Dermis blood vessel endothelial cell (primary cell): Measurements from ENCODE around the gene P2RX2. TPM values are rescaled to one million over a fixed set of nuclear protein-coding genes. Genes with fewer than 3 reads are reported as not detected.

Source experiments
- DNase-seq: peaks from one replicate; pipeline ENCODE4 v3.0.0; 2010
- total RNA-seq: library from RNA; depleted of rRNA; stranded (reverse); fragments of >200 nt; gene quantifications from 2 replicates; pipeline ENCODE4 v1.2.3, GENCODE V29; 2014

P2RX2 gene
- 0.17 TPM in 1 of 2 replicates, not detected in the other for total RNA-seq

DNA sequence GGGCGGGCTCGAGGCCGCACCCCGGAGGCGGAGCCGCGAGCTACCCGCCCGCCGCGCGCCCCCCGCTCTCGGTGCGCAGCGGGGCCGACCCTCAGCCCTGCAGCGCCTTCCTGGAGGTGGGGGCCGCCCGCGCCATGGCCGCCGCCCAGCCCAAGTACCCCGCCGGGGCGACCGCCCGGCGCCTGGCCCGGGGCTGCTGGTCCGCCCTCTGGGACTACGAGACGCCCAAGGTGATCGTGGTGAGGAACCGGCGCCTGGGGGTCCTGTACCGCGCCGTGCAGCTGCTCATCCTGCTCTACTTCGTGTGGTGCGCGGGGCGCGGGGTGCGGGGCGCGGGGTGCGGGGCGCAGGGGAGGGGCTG lies at the start of gene P2RX2:
Gene P2RX2, plus strand, starts transcription at position 94 of the 361 bp plus-strand sequence. Its CDS starts 41 bp downstream, at position 135.
- DNase-seq, result no peak

DNA sequence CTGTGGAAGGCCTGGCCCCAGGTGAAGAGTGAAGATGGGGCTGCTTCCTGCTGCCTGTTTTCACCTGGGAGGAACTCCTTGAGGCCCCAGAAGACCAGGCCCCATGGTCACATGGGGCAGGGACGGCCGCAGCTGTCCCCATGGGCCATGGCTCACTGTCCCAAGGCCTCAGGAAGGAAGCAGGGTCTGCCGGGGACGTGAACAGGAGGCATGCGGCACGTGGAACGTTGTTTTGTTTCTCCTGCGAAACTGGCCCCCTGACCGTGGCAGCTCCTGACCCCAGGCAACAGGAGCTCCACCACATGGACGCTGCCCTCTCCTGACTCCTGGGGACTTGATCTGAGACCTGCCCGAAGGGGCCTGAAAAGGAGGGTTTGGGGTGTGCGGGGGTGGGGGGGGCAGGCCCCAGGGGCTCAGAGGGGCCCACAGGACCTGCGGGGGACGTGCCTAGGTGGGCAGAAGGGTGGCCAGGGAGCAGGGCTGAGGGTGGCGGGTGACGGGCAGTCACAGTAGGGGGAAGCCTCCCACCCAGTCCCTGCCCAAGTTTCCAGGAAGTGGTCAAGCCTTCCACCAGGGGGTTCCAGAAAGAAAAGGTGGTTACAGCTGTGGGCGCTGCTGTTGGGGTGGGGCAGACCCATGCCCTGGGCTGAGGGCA lies 49.6 kb upstream of the P2RX2 start:
- DNase-seq, result no peak

DNA sequence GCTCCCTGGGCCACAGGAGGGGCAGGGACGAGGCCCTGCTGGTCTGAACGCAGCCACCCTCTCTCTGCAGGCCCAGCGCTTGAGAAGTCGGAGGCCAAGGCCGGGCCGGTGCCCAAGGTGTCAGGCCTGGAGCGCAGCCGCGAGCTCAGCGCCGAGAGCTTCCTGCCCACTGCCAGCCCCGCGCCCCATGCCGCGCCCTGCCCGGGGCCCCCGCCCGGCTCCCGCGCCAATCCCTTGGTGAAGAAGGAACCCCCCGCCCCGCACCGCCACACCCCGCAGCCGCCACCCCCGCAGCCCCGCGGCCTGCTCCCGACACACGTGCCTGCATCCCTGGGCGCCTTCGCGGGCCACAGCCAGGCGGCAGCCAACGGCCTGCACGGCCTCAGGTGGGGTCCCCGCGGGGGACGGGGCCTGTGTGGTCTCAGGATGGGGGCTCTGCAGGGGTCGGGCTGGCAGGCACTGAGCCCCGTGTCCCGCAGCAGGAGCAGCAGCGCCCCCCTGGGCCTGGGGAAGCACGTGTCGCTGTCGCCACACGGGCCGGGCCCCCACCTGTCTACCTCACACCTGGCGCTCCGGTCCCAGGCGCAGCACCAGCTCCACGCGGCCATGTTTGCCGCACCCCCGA lies 48.6 kb upstream of the P2RX2 start:
- DNase-seq, result no peak

DNA sequence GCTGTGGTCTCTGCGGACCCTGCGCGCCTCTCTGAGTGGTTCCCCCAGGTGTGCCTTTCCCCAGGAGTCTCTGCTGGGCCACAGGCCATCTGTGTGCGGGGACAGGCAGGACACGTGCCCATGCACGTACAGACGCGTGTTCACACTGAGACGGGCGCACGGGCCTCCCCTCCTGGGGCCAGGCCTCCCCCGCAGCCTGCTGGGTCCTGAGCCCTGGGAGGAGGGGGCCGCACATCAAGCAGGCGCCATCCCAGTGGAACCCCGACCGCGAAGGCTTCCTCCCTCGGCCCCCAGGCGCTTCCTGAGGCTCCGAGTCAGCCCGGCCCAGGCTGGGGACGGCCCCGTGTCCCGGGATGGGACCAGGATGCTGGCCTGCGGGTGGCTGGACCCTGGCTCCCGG lies 47.9 kb upstream of the P2RX2 start:
- DNase-seq, result no peak

DNA sequence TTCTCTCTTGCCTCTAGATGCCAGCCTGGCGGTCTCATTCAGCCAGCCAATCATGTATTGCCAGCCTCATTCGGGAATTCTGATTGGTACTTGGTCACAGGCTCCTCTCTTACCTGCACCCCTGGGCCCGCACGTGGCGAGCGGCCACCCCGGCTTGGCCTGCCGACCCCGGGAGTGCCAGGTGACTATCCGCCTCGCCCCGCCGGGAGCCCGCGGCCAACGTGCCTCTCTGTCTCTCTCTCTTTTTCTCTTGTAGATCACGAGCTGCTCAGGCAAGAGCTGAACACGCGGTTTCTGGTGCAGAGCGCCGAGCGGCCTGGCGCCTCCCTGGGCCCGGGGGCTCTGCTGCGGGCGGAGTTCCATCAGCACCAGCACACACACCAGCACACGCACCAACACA lies 47.5 kb upstream of the P2RX2 start:
- DNase-seq, result no peak

DNA sequence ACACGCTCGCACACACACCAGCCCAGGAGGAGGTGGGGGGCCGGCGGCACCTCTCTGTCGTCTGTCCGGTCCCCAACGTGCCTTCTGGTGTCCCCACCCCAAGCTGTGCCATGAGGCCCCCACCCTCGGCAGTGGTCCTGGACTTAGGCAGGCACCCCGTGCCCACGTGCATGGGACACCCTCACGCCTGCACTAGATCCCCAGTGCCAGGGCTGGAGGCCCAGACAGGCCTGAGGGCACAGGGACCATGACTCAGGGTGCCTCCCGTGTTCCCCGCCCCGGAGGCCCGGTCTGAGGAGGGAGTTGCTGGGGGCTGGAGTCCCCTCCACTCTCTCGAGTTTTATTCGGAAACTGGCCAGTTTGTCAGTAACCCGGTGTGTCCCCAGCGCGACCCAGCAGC lies 47.0 kb upstream of the P2RX2 start:
- no peak for DNase-seq

DNA sequence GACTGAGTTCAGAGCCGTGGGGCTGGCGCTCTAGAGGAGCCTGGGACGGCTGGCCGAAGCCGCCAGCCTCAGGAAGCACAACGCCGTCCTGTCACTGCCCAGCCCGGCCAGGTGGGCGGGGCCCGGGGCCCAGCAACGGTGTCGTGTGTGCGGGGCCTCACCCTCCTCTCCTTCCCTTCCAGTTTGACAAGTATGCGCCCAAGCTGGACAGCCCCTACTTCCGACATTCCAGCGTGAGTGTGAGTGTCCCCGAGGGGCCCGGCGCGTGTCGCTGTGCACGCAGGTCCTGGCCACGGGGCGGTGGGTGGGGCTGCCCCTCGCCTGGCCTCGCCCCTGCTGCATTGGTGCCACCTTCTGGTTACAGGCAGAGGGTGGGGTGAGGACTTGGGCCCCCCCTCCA lies 46.5 kb upstream of the P2RX2 start:
- DNase-seq, result no peak

DNA sequence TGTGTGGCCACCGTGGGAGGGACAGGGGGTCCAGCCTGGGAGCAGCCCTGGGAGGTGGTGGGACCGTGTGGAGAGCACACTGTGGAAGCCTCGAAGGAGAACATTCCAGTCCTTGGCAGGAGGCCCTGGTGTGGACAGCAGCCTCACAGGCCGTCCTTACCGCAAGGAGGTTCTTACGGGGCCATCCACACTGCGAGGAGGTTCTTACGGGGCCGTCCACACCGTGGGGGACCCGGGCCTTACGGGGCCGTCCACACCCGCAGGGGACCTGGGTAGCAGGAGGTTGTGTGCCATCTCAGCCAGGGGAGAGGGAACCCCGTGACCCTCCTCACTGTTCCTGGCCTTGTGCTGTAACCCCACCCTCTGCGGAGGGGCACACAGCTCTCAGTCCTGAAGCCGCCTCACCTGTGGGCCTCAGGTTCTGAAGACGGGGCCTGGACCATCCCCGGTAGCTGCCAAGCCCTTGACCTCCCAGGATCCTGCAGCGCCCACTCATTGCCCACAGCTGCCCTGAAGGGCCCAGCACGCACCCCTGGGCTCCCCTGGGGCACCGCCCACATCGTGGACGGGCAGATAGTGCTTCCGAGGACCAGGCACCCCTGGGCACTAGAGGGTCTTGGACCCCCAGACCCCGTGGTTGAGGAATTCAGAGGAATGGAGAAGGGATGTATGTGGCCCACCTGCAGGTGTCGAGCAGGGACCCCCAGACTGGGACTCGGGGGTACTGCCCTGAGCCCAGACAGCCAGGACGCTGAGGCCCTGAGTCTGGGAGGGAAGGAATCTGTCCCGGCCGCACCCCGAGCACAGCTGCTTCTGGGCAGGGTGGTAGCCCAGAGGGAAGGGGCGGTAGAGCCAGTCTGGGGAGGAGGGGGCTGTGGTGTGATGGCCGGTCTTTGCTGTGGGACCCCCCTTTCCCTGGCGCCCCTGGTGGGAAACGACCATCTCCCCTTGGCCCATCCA lies 45.5 kb upstream of the P2RX2 start:
- no peak for DNase-seq

DNA sequence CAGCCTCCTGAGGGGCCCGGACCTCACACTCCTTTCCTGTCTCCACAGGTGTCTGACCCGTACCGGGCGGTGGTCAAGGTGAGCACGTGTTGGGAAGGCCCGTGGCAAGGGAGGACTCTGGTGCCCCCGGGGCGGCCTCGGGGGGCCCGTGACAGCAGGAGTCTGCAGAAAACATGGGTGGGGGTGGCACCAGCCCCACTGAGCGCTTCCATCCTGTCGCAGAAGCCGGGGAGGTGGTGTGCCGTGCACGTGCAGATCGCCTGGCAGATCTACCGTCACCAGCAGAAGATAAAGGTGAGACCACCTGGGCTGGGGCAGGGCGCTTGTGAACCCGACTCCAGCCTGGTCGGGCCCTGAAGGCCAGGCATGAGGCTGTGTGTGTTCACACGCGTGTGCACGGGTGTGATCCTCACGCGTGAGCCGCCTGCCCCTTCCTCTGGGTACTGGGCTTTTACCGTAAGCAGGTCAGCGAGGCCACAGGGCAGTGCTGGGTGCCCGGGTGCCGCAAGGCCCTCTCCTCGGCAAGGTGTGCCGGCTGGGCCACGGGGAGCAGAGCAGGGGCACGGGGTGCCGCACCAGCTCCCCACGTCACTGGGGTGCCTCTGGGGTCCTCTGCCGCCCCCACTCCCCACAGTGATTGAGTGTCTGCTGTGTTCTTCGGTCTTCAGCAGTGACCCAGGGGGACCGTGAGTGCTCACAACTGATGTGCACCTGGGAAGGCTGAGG lies 44.1 kb upstream of the P2RX2 start:
- DNase-seq, result no peak

DNA sequence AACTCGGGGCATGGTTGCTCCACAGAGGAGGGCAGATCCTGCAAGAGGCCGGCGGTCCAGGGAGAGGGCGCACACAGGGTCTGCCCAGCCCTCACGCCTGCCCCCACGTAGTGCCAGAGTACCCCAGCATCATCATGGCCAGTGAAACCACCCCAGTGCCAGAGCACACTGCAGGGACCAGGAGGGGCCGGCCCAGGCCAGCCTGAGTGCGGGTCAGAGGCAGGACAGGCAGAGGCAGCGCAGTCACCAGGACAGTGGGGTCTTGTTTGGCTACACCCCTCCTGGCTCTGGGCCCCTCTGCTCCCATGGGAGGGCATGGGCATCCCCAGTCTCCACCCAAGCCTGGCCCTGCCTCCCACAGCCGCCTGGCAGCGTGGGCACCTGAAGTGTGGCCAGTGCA lies 42.9 kb upstream of the P2RX2 start:
- no peak for DNase-seq

DNA sequence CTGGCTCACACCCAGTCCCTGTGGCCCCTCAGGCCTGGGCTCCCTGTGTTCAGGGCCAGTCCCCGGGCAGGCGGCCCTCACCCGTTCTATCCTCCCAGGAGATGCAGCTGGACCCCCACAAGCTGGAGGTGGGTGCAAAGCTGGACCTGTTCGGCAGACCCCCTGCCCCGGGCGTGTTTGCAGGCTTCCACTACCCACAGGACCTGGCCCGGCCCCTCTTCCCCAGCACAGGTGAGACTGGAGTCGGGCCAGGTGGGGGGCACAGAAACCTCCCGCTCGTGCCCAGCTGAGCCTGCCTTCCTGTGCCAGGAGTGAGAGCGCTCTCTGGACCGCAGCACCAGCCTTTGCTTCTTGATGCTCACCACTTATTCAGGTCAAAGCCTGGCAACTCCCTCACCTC lies 41.9 kb upstream of the P2RX2 start:
- no peak for DNase-seq

DNA sequence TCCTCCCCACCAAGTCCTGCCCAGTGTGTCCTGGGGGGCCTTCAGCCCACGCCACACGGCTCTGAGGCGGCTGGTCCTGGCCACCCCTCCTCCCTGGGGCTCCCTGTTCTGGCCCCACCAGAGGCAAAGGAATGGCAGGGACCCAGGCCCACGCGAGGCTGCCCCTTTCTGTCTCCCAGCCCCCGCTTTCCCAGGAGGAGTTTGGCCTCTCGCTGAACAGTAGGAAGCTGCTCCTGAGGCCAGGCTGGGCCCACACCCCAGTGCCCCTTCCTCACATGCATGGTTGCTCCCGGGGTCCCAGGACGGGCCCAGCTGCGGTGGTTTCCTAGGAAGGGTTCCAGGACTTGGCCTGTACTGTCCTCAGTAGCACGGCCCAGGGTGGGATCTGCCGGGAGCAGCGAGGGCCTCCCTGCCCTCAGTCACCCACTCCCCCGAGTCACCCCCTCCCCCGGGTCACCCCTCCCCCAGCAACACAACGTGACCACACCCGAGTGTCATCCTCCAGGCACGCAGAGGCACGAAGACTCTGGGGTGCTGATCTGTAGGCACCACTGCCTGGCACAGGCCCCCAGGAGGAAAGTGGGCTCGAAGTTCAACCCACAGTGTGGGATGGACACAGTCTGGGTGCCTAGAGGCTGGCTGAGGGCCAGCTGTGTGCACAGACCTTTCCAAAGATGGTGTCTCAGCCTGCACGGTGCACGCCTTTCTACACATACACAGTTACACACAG lies 41.2 kb upstream of the P2RX2 start:
- DNase-seq, result no peak

DNA sequence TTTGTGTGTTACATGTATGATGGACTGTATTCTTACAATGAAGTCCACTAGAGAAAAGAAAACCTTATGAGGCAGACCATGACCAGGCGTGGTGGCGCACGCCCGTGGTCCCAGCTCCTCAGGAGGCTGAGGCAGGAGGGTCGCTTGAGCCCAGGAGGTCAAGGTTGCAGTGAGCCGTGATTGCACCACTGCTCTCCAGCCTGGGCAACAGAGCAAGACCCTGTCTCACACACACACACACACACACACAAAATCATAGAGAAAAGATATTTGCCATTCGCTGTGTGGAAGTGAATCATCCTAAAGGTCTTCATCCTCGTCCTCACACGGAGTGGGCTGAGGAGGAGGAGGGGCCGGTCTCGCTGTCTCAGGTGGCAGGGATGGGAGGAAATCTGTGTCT lies 40.5 kb upstream of the P2RX2 start:
- DNase-seq, result no peak

DNA sequence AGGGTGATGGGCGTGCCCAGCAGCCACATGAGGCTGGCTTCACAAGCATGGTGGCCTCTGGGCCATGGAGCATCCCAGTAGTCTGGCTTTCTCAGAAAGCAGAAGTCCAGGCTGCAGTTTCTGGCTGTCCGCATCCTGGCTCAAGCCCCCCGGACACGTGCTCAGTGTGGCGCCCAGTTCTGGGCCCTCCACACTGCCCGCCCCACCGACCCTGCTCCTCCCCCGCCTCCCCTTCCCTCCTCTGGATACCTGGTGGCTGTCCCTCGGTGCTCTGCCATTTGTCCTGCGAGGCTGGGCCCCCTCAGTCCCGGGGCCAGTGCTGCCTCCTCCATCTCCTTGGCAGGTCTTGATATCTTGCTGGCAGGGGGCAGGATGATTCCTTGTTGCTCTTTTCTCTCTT lies 39.8 kb upstream of the P2RX2 start:
- DNase-seq, result no peak

DNA sequence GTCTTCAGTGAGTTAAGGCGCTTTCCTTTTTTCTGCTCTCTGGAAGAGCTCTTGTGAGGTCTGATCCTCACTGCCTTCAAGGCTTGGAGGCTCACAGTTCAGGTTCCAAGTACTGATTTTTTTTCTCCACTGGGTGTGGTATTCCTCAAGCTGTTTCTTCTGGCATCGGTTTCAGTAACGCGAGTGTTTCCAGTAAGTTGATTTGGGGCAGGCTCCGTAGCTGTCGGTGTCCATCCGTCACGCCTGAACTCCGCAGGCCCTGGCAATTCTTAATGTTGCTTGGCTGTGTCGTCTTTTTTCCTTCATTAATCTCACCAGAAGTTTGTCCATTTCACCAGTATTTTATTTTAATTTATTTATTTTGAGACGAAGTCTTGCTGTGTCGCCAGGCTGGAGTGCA lies 38.8 kb upstream of the P2RX2 start:
- no peak for DNase-seq

DNA sequence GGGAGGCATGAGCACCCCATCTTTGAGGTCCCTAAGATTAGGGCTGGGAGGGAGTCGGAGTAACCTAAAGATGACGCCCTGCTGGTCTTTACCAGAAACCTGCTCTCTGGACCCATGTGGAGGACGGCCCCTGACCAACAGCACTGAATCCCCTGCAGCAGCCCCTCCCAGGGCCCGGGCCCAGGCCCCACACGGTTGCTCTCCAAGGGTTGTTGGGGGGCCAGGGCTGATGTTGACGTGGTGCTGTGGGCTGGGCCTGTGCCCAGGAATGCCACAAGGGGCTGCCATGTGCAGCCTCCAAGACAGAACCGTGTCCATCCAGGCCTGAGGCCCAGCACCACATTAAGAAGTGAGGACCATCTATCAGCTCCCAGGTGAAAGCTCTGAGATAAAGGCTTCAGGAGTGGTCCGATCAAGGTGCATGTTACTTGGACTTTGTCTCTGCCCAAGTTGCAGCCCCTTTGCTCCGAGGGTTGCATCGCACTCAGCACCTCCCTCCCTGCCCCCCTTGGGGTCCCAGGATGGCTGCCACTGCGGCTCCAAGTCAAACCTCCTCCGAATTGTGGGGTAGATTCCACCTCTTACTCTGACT lies 37.8 kb upstream of the P2RX2 start:
- no peak for DNase-seq

DNA sequence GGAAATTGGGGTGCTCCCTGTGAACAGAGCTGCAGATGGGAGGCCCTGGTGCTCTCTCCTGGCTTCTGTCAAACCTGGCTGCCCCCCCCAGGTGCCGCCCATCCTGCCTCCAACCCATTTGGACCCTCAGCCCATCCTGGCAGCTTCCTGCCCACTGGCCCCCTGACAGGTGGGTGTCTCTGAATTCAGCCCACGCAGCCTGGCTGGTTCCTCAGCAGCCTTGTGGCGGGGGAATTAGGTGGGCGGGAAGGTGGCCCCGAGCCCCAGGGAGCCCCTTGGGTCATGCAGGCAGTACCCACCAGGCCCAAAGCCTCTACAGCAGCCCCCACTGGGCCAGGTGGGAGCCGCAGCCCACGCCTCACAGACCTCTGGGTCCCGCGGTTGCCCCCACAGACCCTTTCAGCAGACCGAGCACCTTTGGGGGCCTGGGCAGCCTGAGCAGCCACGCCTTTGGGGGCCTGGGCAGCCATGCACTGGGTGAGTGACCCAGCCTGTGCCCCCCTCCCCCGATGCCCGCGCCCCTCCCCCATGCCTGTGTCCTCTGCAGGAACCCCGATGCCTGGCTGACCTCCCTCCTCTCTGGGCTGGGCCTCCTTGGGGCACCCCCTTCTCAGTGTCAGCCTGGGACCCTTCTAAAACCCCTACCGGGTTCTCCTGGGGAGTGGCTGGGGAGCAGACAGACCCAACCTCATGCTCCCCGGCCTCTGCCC lies 37.1 kb upstream of the P2RX2 start:
- no peak for DNase-seq

DNA sequence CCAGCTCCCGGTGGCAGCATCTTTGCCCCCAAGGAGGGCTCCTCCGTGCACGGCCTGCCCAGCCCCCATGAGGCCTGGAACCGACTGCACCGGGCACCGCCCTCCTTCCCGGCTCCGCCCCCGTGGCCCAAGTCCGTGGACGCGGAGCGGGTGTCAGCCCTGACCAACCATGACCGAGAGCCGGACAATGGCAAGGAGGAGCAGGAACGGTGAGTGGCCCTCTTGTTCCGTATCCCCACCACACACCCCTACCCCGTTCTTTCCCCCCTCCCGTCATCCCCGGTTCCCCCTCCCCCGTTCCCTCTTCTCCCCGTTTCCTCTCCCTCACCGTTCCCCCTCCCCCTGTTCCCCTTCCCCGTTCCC lies 36.5 kb upstream of the P2RX2 start:
- DNase-seq, result no peak

DNA sequence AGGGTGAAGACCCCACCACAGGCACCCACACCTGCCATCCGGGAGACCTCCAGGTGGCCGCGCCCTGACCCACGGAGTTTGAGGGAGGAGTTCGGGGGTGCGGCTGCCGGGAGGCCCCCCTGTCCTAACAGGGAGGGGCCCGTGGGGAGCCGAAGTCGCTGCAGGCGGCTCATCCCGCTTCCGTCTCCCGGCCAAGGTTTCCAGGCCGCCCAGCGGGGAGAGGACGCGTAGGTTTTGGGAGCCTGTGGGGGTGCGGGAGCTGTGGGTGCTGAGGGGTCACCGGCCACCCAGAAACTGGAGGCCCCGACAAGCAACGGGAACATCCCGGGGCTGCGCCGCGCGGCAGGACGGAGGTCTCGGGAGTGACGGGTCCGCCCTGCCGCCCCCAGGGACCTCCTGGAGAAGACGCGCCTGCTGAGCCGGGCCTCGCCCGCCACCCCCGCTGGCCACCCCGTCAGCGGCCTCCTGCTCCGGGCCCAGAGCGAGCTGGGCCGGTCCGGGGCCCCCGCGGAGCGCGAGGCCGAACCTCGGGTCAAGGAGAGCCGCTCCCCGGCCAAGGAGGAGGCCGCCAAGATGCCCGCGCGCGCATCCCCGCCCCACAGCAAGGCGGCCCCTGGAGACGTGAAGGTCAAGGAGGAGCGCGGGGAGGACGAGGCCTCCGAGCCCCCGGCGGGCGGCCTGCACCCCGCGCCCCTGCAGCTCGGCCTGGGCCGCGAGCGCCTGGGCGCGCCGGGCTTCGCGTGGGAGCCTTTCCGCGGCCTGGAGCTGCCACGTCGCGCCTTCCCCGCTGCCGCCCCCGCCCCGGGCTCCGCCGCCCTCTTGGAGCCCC lies 35.8 kb upstream of the P2RX2 start:
- no peak for DNase-seq

DNA sequence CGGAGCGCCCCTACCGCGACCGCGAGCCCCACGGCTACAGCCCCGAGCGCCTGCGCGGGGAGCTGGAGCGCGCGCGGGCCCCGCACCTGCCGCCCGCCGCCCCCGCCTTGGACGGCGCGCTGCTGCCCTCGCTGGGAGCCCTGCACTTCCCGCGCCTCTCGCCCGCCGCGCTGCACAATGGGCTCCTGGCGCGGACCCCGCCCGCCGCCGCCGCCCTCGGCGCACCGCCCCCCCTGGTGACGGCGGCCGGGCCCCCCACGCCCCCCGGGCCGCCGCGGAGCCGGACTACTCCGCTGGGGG lies 35.2 kb upstream of the P2RX2 start:
- DNase-seq, result no peak

DNA sequence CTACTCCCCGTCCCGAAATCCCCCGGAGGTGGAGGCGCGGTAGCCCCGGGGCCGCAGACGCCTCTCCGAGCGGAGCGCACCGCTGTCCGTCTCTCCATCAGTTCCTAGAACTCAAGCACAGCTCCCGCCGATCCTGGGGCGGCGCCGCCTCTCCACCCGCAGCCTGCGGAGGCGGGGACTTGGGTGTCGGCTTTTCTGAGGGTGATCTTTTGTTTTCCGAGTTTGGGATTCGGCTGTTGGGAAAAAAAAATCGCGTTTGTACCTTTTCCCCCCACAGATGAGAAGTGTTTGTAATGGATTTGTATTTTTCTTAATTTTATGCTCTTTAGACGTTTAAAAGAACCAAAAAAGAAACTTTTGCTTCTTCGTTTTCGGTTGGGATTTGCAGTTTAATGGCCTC lies 34.8 kb upstream of the P2RX2 start:
- no peak for DNase-seq
